ENCODE measurements around the gene DUSP16. TPM values are rescaled to one million over a fixed set of nuclear protein-coding genes. Genes with fewer than 3 reads are reported as not detected.

DUSP16 gene
- total RNA-seq, 4 donors from 2014 or later, result 7.5 to 21.4 (median 14.6) TPM

DNA sequence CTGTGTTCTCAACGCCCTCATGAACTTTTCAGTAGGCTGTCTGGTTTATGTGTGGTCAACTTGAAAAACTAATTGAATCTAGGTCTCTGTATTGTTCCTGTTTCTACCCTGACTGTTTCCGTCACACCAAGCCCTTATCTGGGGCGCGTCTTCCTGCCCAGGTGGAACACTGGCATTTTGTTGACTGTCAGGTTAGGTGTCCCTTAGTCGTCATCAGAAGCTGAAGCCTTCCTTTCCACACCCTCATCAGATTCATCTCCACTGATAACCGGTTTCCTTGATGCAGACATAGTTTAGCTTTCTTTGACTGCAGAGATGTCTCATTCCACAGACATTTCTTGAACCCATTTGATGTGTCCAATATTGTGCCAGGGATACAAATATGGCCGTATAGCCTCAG, 96.5 kb downstream of the DUSP16 start:
- TF ChIP-seq, protein P1, sequence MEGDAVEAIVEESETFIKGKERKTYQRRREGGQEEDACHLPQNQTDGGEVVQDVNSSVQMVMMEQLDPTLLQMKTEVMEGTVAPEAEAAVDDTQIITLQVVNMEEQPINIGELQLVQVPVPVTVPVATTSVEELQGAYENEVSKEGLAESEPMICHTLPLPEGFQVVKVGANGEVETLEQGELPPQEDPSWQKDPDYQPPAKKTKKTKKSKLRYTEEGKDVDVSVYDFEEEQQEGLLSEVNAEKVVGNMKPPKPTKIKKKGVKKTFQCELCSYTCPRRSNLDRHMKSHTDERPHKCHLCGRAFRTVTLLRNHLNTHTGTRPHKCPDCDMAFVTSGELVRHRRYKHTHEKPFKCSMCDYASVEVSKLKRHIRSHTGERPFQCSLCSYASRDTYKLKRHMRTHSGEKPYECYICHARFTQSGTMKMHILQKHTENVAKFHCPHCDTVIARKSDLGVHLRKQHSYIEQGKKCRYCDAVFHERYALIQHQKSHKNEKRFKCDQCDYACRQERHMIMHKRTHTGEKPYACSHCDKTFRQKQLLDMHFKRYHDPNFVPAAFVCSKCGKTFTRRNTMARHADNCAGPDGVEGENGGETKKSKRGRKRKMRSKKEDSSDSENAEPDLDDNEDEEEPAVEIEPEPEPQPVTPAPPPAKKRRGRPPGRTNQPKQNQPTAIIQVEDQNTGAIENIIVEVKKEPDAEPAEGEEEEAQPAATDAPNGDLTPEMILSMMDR (IDR thresholded peaks at IDR 0.05; ENCODE audit: low read depth), result no peak

- TF ChIP-seq, protein P1 (IDR thresholded peaks at IDR 0.05; ENCODE audit: low read depth), result no peak
Observed at GRCh38 chr12:12465522-12465921, 97.1 kb downstream of the DUSP16 start.

- TF ChIP-seq, protein P1 (IDR thresholded peaks at IDR 0.05; ENCODE audit: low read depth), result no peak
Observed at GRCh38 chr12:12461923-12462315, 100.7 kb downstream of the DUSP16 start.

DNA sequence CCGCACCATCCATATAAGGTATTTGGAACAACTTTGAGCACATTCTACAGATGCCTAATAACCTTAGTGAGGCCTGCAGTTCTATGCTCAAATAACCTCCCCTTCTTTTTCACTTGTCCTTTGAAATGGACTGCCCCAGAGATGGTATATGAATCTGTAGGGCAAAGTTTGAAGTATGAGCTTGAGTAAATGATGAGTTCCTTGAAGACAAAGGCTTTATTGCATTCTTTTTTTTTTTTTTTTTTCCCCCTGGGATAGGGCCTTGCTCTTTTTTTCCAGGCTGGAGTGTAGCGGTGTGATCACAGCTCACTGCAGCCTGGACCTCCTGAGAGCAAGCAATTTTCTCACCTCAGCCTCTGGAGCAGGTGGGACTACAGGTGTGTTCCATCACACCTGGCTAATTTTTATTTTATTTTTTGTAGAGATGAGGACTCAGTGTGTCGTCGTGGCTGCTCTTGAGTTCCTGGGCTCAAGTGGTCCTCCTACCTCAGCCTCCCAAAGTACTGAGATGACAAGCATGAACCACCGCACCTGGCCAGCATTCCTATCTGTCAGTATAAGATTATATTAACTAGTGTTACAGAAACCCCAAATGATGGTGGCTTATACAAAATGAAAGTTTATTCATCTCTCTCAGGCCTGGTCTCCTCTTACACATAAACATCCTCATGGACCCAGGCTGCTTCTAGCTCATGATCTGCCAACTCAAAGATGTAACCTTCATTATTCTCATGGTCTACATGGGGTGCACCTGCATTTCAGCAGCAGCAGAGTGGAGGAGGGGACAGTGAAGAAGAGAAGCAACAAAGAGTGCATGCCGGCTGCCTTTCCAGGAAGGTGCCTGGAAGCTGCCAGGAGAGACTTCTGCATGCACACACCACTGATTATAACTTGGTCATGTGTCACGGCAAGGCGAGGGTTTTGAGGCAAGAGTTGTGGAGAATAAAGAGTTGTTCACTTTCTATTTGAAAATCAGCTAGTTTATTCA, 101.4 kb downstream of the DUSP16 start:
- TF ChIP-seq, protein P1 (IDR thresholded peaks at IDR 0.05; ENCODE audit: low read depth), result no peak

DNA sequence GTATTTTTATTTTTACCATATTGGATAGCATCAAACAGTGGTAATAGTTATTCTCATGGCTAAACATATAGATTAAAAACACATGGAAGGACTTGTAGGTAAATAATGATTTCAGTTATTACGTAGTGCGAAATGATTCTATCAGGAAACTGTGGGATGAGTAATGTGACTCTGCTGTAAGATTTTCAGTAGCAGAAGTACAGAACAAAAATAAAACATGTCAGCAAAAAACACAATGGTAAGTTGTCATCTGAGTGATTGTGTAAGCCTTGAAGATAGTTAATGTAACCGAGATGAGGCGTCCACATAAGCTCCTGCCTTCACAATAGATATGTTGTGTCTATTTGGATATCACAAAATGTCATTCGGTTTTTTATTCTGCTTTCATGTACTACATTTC, 106.0 kb downstream of the DUSP16 start:
- TF ChIP-seq, protein P1 (IDR thresholded peaks at IDR 0.05; ENCODE audit: low read depth), result no peak

GRCh38 chr12:12454315-12454714, 108.3 kb downstream of the DUSP16 start:
- TF ChIP-seq, protein P1 (IDR thresholded peaks at IDR 0.05; ENCODE audit: low read depth), result no peak

GRCh38 chr12:12453635-12454034, 109.0 kb downstream of the DUSP16 start:
- TF ChIP-seq, protein P1 (IDR thresholded peaks at IDR 0.05; ENCODE audit: low read depth), result no peak
